Endothelial cell of umbilical vein (primary cell): ENCODE measurements around the gene BBLN. TPM values are rescaled to one million over a fixed set of nuclear protein-coding genes. Genes with fewer than 3 reads are reported as not detected.

ENCODE experiments used
- BruUV-seq: library from RNA; stranded (reverse); fragments of 400-500 nt; replicated peaks from 2 replicates; lab custom pipeline; 2021; lab: Mats Ljungman, UMichigan
- CTCF ChIA-PET: fragments of 300-600, 350-600 bp; sonication (Branson Sonifier 250); formaldehyde crosslinking; loops from one replicate; lab custom pipeline; 2021; ENCODE audit warnings: antibody characterized with exemption, inconsistent platforms; lab: Charles Lee
- POLR2A ChIA-PET: fragments of 300-600, 350-600 bp; sonication (Branson Sonifier 250); formaldehyde crosslinking; loops from one replicate; lab custom pipeline; 2021; ENCODE audit warnings: antibody characterized with exemption, inconsistent platforms; lab: Charles Lee
- DNase-seq: peaks from one replicate; pipeline ENCODE4 v3.0.0-alpha.2; 2011; ENCODE audit warnings: low read depth, low spot score
- FAIRE-seq: peaks from 2 replicates; lab custom pipeline; 2011; peaks lifted over from hg19 to GRCh38; lab: Jason Lieb, UNC
- H2AFZ ChIP-seq: 2 replicates; pipeline ENCODE4 v1.6.0; 2012; ENCODE audit warnings: low read depth, low read length, control low read depth, inconsistent platforms
- H3K27ac ChIP-seq: 2 replicates; pipeline ENCODE4 v1.5.1; 2011; ENCODE audit warnings: low read depth, mild to moderate bottlenecking, control low read depth, low read length, moderate library complexity; ENCODE audit not compliant: insufficient read depth
- H3K27me3 ChIP-seq, 2 experiments: 2 replicates each; pipeline versions ENCODE4 v1.6.0 to v1.6.1; 2011; ENCODE audit warnings: low read length in 2 of 2, mixed read lengths in 1 of 2; ENCODE audit not compliant: control insufficient read depth in 2 of 2, insufficient read depth in 2 of 2
- H3K36me3 ChIP-seq, 2 experiments: 2 replicates in 1 of 2; 3 replicates in 1 of 2; pipeline ENCODE4 v1.5.1; 2011; ENCODE audit warnings: low read length in 2 of 2, mild to moderate bottlenecking in 1 of 2, moderate library complexity in 1 of 2; ENCODE audit not compliant: control insufficient read depth in 2 of 2, insufficient read depth in 2 of 2; ENCODE audit errors: extremely low read depth in 1 of 2
- H3K4me1 ChIP-seq: 3 replicates; pipeline ENCODE4 v1.5.1; 2011; ENCODE audit warnings: mild to moderate bottlenecking, low read length; ENCODE audit not compliant: control insufficient read depth, insufficient read depth; ENCODE audit errors: extremely low read depth
- H3K4me2 ChIP-seq: 2 replicates; pipeline ENCODE4 v1.6.1; 2011; ENCODE audit warnings: low read length, control low read depth, mixed read lengths; ENCODE audit not compliant: insufficient read depth
- H3K4me3 ChIP-seq, 3 experiments: fragments of 200-600 bp in 1 of 3; sonication (generic), shearing (Covaris generic) in 1 of 3; replicated peaks in 1 of 3; 2 replicates each; pipeline ENCODE4 v1.5.1; 2011 to 2016; ENCODE audit warnings: control low read depth in 3 of 3, low read length in 3 of 3, mild to moderate bottlenecking in 2 of 3, inconsistent platforms in 1 of 3, low read depth in 1 of 3, moderate library complexity in 1 of 3; ENCODE audit not compliant: insufficient read depth in 1 of 3
- H3K79me2 ChIP-seq: 2 replicates; pipeline ENCODE4 v1.6.0; 2012; ENCODE audit warnings: low read length, inconsistent platforms; ENCODE audit not compliant: control insufficient read depth, insufficient read depth
- H3K9ac ChIP-seq: replicated peaks from 2 replicates; pipeline ENCODE3; 2011; ENCODE audit warnings: low read length, control low read depth; ENCODE audit not compliant: insufficient read depth; ENCODE audit errors: extremely low read depth
- H3K9me1 ChIP-seq: replicated peaks from 3 replicates; pipeline ENCODE4 v1.6.0; 2011; ENCODE audit warnings: mild to moderate bottlenecking, low read length; ENCODE audit not compliant: control insufficient read depth, insufficient read depth; ENCODE audit errors: extremely low read depth
- H3K9me3 ChIP-seq: replicated peaks from 2 replicates; pipeline ENCODE4 v1.5.1; 2012; ENCODE audit warnings: low read length, inconsistent platforms; ENCODE audit not compliant: control insufficient read depth, insufficient read depth
- H4K20me1 ChIP-seq: replicated peaks from 2 replicates; pipeline ENCODE3; 2011; ENCODE audit warnings: mild to moderate bottlenecking, low read length; ENCODE audit not compliant: control insufficient read depth, insufficient read depth; ENCODE audit errors: extremely low read depth
- FOS ChIP-seq: IDR thresholded peaks from 2 replicates; pipeline ENCODE4 v1.6.1; 2011; ENCODE audit warnings: mild to moderate bottlenecking, low read length, moderate library complexity, borderline replicate concordance; ENCODE audit not compliant: insufficient read depth
- GATA2 ChIP-seq: IDR thresholded peaks from 2 replicates; pipeline ENCODE4 v1.7.0; 2011; ENCODE audit warnings: low read depth, mild to moderate bottlenecking, moderate library complexity, mixed read lengths, low read length; ENCODE audit not compliant: insufficient read length, insufficient read depth
- POLR2A ChIP-seq: IDR thresholded peaks from 2 replicates; pipeline ENCODE4 v1.6.1; 2012; ENCODE audit warnings: low read depth, mild to moderate bottlenecking, control low read depth, low read length
- dilution Hi-C: fragments of 300-500 bp; cut with MboI; formaldehyde crosslinking; loops from one replicate; pipeline ENCODE4 v1.15.0; 2019; ENCODE audit warnings: low sequenced_read_pairs; ENCODE audit not compliant: extremely low pct_ligation_motif_present
- intact Hi-C: fragments of 100-400 bp; cut with micrococcal nuclease; formaldehyde crosslinking; loops from one replicate; pipeline ENCODE4 v1.10.0; 2022
- polyA plus RNA-seq, 4 experiments: library from polyadenylated mRNA; depleted of rRNA in 3 of 4; stranded (reverse) in 3 of 4; unstranded in 1 of 4; fragments of >200 nt; gene quantifications; 2 replicates each; pipeline versions ENCODE4 v1.2.1 to v1.2.3, GENCODE V29; 2011 to 2012; ENCODE audit warnings: missing spikeins in 1 of 4
- total RNA-seq: library from RNA; stranded (reverse); gene quantifications from 2 replicates; pipeline ENCODE4 v1.2.3, GENCODE V29; 2021
- TF ChIP-seq, protein P1 (sequence below), 2 donors: IDR thresholded peaks; 1 replicate in 1 of 2; 2 replicates in 1 of 2; pipeline ENCODE4 v1.5.1; 2011; ENCODE audit warnings: low read length in 2 of 2, mild to moderate bottlenecking in 2 of 2, moderate library complexity in 2 of 2, control low read depth in 1 of 2, inconsistent platforms in 1 of 2, low read depth in 1 of 2; ENCODE audit not compliant: insufficient read depth in 1 of 2; ENCODE audit errors: extremely low read depth in 1 of 2

Gene BBLN
- total and polyA plus RNA-seq, 2 donors (not counting 3 experiments of a cell fraction or from before 2014, with no cell fraction given): 51.0 to 124 TPM

GRCh38 chr9:128206916-128207910 is 47.1 kb downstream of the BBLN start:
- CTCF ChIA-PET: interaction anchor here (0.8 to 2.3 kb wide), 8 partner anchors 9 to 88 kb away, joined by 3 to 10 read pairs (median 4); no protein-coding TSS in a partner anchor

More at GRCh38 chr9:128206916-128207910, 47.1 kb downstream of the BBLN start:
- Histone ChIP-seq H2AFZ (no peak overlapping the region), H3K4me2 (no peak overlapping the region), H3K36me3 (no peaks in the 10 kb centered on the region), H3K79me2 (no peaks in the 10 kb centered on the region), H3K9ac (no peak overlapping the region), H3K4me1 (peaks cover 4% of the 10 kb centered on the region), H3K4me3 (no peak overlapping the region), H3K9me3 (no peaks in the 10 kb centered on the region), H3K27me3 (peaks cover 15 to 19% of the 10 kb centered on the region in 2 experiments), H4K20me1 (no peaks in the 10 kb centered on the region), H3K9me1 (no peaks in the 10 kb centered on the region), H3K27ac (no peak overlapping the region)
- intact Hi-C loops: no loop called here
- no peak for FAIRE-seq
- TF ChIP-seq, protein P1, sequence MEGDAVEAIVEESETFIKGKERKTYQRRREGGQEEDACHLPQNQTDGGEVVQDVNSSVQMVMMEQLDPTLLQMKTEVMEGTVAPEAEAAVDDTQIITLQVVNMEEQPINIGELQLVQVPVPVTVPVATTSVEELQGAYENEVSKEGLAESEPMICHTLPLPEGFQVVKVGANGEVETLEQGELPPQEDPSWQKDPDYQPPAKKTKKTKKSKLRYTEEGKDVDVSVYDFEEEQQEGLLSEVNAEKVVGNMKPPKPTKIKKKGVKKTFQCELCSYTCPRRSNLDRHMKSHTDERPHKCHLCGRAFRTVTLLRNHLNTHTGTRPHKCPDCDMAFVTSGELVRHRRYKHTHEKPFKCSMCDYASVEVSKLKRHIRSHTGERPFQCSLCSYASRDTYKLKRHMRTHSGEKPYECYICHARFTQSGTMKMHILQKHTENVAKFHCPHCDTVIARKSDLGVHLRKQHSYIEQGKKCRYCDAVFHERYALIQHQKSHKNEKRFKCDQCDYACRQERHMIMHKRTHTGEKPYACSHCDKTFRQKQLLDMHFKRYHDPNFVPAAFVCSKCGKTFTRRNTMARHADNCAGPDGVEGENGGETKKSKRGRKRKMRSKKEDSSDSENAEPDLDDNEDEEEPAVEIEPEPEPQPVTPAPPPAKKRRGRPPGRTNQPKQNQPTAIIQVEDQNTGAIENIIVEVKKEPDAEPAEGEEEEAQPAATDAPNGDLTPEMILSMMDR (IDR thresholded peaks at IDR 0.05; ENCODE audit: extremely low read depth in 1 of 2, insufficient read depth in 1 of 2, low read depth in 1 of 2, low read length in 2 of 2): no peak
- TF ChIP-seq FOS: no peak
- no peak for TF ChIP-seq POLR2A
- TF ChIP-seq GATA2: no peak
- dilution Hi-C loops: no loop called here
- no peak for DNase-seq
- no TSS peak for BruUV-seq
- POLR2A ChIA-PET: no interaction called here
